GM12874 (cell line): ENCODE data around the gene POLR2B.

Experiments
- TF ChIP-seq, protein P1 (sequence below): IDR thresholded peaks from 2 replicates; pipeline ENCODE4 v1.5.1; 2011; ENCODE audit warnings: low read depth, mild to moderate bottlenecking, control low read depth, low read length, moderate library complexity; ENCODE audit not compliant: insufficient read depth

The POLR2B gene

GRCh38 chr4:57068237-57068981 is 89.7 kb downstream of the POLR2B start:
- TF ChIP-seq, protein P1, sequence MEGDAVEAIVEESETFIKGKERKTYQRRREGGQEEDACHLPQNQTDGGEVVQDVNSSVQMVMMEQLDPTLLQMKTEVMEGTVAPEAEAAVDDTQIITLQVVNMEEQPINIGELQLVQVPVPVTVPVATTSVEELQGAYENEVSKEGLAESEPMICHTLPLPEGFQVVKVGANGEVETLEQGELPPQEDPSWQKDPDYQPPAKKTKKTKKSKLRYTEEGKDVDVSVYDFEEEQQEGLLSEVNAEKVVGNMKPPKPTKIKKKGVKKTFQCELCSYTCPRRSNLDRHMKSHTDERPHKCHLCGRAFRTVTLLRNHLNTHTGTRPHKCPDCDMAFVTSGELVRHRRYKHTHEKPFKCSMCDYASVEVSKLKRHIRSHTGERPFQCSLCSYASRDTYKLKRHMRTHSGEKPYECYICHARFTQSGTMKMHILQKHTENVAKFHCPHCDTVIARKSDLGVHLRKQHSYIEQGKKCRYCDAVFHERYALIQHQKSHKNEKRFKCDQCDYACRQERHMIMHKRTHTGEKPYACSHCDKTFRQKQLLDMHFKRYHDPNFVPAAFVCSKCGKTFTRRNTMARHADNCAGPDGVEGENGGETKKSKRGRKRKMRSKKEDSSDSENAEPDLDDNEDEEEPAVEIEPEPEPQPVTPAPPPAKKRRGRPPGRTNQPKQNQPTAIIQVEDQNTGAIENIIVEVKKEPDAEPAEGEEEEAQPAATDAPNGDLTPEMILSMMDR: no peak

DNA sequence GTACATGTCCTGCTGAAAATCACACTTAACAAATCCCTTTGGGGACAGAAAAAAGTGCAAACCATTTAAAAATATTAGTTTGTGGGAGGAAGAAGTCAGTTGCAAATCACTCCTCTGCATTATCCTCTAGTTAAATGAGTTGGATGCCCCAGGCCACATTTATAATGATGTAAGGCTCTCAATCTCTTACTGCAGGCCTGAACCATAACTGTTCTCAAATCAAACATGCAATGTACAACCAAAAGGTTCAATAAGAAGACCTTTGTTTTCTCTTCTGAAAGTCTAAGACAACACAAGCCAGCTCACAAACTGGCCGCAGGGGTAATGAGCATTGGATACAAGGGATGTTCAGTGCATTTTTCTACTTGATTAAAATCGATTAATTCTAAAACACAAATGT is 91.8 kb downstream of the POLR2B start:
- TF ChIP-seq, protein P1: no peak

GRCh38 chr4:57071326-57071725 is 92.6 kb downstream of the POLR2B start:
- TF ChIP-seq, protein P1: no peak

GRCh38 chr4:57073559-57073958 is 94.9 kb downstream of the POLR2B start:
- TF ChIP-seq, protein P1: no peak

- TF ChIP-seq, protein P1: no peak
These were observed 96.0 kb downstream of the POLR2B start for GRCh38 chr4:57074744-57075143.

DNA sequence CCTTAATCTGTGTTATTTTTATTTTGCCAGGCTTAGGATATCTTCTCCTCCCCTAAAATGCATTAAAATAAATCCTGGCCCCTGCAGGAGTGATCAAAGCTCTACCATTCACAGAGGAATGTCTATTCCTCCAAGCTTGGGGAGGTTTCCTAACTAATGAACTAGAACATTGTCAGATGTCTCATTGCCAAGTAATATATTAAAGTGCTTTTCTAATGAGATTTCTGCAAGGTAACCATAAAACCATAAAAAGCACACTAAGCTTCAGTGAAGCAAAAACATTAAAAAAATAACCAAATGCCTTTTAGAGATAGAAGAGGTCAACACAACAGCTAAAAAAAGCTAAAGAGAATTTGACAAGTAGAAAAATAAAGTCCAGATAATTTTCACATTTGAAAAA is 96.7 kb downstream of the POLR2B start:
- TF ChIP-seq, protein P1: no peak

DNA sequence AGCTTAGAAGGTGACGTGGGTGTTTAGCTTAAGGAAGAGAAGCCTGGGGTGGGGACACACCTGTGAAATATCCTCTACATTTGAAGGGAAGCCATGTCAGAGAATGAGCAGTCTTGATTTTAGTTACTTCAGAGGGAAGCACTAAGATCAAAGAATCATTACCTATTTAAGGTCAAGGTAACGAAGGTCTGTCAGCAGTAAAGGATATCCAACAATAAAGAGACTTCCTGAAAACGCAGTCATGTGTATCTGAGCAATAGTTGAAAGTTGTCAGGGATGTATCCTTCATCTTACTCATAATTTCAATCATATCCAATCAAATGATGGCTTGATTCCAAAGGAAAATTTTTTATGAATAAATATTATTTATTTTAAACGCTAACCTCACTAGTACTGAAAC is 98.0 kb downstream of the POLR2B start:
- TF ChIP-seq, protein P1: no peak
